ENCODE data around the gene TWNK.

DNA sequence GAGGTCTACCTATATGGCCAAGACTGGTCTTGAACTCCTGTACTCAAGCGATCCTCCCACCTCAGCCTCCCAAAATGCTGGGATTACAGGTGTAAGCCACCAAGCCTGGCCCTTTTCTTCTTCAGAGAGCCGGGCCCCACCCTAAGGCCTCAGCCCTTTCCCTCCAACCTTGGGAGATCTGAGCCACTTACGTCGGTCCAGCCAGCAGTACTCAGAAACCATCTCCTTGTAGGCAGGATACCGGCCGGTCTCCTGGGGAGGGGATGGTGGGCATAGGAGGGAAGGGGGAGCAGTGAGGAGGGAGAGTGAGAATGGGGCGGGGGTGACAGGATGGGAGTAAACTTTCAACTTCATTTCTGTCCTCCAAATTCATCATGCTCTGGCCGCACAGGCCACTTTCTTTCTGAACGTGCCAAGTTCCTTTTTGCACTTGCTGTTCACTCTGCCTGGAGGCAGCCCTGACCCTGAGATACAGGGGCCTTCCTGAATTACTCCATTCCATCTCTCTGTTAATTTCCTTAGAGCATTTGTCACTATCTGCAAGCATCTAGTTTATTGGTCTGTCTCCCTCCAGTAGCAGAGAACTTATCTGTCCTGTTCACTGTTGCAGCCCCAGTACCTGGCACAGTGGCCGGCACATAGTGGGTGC lies 33.2 kb downstream of the TWNK start:
- TF ChIP-seq RAD21 (conservative IDR thresholded peaks at IDR 0.05 in 1 of 2, IDR thresholded peaks at IDR 0.05 in 1 of 2) (no peak), NPAS2 (CRISPR knock-in tag; IDR thresholded peaks at IDR 0.05; ENCODE audit: borderline replicate concordance) (no peak), CHD4 (IDR thresholded peaks at IDR 0.05; ENCODE audit: borderline replicate concordance) (no peak), CEBPB (IDR thresholded peaks at IDR 0.05) (no peak), MAZ (IDR thresholded peaks at IDR 0.05; ENCODE audit: borderline replicate concordance, low read depth, low read length) (no peak), BHLHE40 (IDR thresholded peaks at IDR 0.05; ENCODE audit: low read depth, low read length) (no peak), SREBF2 (IDR thresholded peaks at IDR 0.05) (no peak), POLR2A (IDR thresholded peaks at IDR 0.05; ENCODE audit: low read length) (no peak)
- TF ChIP-seq, protein P1, sequence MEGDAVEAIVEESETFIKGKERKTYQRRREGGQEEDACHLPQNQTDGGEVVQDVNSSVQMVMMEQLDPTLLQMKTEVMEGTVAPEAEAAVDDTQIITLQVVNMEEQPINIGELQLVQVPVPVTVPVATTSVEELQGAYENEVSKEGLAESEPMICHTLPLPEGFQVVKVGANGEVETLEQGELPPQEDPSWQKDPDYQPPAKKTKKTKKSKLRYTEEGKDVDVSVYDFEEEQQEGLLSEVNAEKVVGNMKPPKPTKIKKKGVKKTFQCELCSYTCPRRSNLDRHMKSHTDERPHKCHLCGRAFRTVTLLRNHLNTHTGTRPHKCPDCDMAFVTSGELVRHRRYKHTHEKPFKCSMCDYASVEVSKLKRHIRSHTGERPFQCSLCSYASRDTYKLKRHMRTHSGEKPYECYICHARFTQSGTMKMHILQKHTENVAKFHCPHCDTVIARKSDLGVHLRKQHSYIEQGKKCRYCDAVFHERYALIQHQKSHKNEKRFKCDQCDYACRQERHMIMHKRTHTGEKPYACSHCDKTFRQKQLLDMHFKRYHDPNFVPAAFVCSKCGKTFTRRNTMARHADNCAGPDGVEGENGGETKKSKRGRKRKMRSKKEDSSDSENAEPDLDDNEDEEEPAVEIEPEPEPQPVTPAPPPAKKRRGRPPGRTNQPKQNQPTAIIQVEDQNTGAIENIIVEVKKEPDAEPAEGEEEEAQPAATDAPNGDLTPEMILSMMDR (IDR thresholded peaks at IDR 0.05), result no peak
- TF ChIP-seq, protein P2, sequence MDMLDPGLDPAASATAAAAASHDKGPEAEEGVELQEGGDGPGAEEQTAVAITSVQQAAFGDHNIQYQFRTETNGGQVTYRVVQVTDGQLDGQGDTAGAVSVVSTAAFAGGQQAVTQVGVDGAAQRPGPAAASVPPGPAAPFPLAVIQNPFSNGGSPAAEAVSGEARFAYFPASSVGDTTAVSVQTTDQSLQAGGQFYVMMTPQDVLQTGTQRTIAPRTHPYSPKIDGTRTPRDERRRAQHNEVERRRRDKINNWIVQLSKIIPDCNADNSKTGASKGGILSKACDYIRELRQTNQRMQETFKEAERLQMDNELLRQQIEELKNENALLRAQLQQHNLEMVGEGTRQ (IDR thresholded peaks at IDR 0.05), result no peak
- TF ChIP-seq, protein P3, sequence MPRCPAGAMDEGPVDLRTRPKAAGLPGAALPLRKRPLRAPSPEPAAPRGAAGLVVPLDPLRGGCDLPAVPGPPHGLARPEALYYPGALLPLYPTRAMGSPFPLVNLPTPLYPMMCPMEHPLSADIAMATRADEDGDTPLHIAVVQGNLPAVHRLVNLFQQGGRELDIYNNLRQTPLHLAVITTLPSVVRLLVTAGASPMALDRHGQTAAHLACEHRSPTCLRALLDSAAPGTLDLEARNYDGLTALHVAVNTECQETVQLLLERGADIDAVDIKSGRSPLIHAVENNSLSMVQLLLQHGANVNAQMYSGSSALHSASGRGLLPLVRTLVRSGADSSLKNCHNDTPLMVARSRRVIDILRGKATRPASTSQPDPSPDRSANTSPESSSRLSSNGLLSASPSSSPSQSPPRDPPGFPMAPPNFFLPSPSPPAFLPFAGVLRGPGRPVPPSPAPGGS (IDR thresholded peaks at IDR 0.05), result no peak
- TF ChIP-seq, protein P4, sequence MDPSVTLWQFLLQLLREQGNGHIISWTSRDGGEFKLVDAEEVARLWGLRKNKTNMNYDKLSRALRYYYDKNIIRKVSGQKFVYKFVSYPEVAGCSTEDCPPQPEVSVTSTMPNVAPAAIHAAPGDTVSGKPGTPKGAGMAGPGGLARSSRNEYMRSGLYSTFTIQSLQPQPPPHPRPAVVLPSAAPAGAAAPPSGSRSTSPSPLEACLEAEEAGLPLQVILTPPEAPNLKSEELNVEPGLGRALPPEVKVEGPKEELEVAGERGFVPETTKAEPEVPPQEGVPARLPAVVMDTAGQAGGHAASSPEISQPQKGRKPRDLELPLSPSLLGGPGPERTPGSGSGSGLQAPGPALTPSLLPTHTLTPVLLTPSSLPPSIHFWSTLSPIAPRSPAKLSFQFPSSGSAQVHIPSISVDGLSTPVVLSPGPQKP (IDR thresholded peaks at IDR 0.05; ENCODE audit: low read depth, low read length), result no peak

Measured in A549 (cell line).